ENCODE results near the gene DYNLT3. TPM values are rescaled to one million over a fixed set of nuclear protein-coding genes. Genes with fewer than 3 reads are reported as not detected.

DYNLT3 gene
- total and polyA plus RNA-seq, 5 donors: 19.9 to 33.9 (median 22.5) TPM

DNA sequence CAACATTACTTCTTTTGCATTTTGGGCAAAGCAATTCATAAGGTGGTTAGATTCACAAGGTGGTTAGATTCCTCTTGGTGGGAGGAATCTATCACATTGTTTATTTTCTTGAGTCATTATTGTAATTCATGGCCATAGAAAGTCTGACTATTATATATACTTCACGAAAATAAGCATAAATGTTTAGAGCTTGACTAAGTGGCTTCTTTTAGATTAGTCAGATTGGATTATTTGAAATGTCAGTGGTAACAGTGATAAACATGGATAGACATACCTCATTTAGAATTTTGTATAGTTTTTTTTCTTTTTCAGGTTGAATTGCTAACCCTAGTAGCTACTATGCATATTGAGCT, 24.9 kb upstream of the DYNLT3 start:
- Histone ChIP-seq H3K4me3 (ENCODE audit: low read length) (no peak overlapping the region), H3K27me3 (ENCODE audit: control insufficient read depth, insufficient read depth) (no peaks in the 10 kb centered on the region), H3K9me3 (ENCODE audit: control insufficient read depth, low read length) (no peaks in the 10 kb centered on the region), H3K27ac (ENCODE audit: low read length) (no peak overlapping the region), H3K4me1 (ENCODE audit: control insufficient read depth, insufficient read depth, low read length) (no peaks in the 10 kb centered on the region)
- no peak for ATAC-seq
- DNase-seq: no peak
- WGBS: 79% methylated on average over 1 of the region's 1 CpG
- intact Hi-C loops (cut with DNase I): no loop called here

DNA sequence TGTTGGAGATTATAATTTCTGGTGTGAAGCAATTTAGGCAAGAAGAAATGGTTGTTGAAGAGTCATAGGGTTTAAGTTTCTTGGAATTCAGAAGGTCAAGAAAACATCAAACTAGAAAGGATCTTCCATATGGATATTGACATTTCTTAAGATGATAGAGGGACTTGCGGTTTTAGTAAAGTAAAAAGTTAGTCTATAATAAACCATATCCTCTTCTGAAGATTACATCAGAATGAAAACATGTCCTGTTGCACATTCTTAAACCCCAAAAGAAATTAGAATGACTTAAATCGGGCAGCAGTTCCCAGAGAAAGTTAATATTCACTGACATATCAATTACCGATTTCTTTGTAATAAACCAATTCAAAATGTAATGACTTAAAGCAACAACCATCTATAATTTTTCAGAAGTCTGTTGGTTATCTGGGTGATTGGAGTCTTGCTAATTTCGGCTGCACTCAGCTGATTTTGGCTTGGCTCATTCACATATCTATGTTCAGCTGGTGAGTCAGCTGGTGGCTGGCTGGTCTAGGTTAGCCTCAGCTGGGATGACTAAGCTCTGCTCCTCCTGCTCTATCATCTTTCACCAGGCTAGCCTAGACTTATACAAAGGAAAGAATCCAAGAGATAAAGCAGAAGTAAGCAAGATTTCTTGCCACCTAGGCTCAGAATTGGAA, 24.4 kb upstream of the DYNLT3 start:
- no peak overlapping the region for H3K27ac ChIP-seq (ENCODE audit: low read length)

DNA sequence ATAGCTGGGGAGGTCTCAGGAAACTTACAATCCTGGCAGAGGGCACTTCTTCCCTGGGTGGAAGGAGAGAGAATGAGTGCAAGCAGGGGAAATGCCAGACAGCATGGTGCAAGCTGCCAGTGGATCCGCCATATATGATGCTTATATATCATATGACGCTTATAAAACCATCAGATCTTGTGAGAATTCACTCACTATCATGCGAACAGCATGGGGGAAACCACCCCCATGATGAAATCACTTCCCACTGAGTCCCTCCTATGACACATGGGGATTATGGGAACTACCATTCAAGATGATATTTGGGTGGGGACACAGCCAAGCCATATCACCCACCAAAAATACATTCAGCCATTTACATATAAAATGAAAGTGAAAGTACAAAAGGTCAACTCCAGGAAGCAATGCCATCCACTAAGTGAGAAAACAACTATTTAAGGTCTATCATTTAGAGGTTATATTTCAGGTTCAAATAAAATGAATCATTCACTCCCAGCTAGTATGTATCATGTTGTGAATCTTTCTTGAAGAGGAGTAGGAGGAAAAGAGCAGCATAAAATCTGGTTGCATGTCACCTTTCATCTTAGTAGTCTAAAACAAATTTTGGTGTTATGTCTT, 20.3 kb upstream of the DYNLT3 start:
- Histone ChIP-seq H3K4me1 (ENCODE audit: control insufficient read depth, insufficient read depth, low read length) (no peaks in the 10 kb centered on the region), H3K4me3 (ENCODE audit: low read length) (no peak overlapping the region), H3K27me3 (ENCODE audit: control insufficient read depth, insufficient read depth) (no peaks in the 10 kb centered on the region), H3K27ac (ENCODE audit: low read length) (no peak overlapping the region), H3K9me3 (ENCODE audit: control insufficient read depth, low read length) (no peaks in the 10 kb centered on the region)
- DNase-seq (no peak), ATAC-seq (no peak)
- intact Hi-C loops (cut with DNase I): no loop called here
- WGBS: 92% methylated on average over 3 of the region's 3 CpGs

More for the DNA sequence above, 24.4 kb upstream of the DYNLT3 start:
- Histone ChIP-seq H3K4me3 (ENCODE audit: low read length) (no peak overlapping the region), H3K9me3 (ENCODE audit: control insufficient read depth, low read length) (no peaks in the 10 kb centered on the region), H3K27me3 (ENCODE audit: control insufficient read depth, insufficient read depth) (no peaks in the 10 kb centered on the region), H3K4me1 (ENCODE audit: control insufficient read depth, insufficient read depth, low read length) (no peaks in the 10 kb centered on the region)
- WGBS: 62% methylated on average over 4 of the region's 4 CpGs
- ATAC-seq (peak in 1 of 2 donors; percentile 79), DNase-seq (peak in 1 of 3 donors; percentile 30)
- intact Hi-C loops (cut with DNase I): no loop called here

DNA sequence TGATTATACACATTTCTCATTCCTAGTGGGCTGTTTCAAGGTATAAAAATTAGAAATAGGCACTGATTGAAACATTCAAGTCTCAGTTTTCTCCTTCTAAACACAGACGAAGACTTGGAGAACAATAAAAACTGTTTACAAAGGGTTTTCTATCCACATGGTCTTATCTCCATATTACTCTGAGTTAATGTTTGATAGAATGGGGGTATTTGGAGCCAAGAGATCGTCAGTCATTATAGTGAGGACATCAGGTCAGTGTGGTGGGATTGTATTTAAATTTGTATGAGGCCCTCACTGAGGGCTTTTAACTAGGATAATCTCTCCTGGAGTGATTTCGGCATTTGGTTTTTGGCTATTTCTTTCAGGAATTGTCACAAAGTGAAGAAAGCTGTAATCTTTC, 16.4 kb upstream of the DYNLT3 start:
- no peak for ATAC-seq
- 77% methylated on average over 3 of the region's 3 CpGs for WGBS
- no peaks in the 10 kb centered on the region for H3K4me1 ChIP-seq (ENCODE audit: control insufficient read depth, insufficient read depth, low read length)
- DNase-seq: no peak
- no peaks in the 10 kb centered on the region for H3K27me3 ChIP-seq (ENCODE audit: control insufficient read depth, insufficient read depth)
- H3K27ac ChIP-seq (ENCODE audit: low read length): no peak overlapping the region
- intact Hi-C loops (cut with DNase I): no loop called here
- no peak overlapping the region for H3K4me3 ChIP-seq (ENCODE audit: low read length)
- no peaks in the 10 kb centered on the region for H3K9me3 ChIP-seq (ENCODE audit: control insufficient read depth, low read length)

DNA sequence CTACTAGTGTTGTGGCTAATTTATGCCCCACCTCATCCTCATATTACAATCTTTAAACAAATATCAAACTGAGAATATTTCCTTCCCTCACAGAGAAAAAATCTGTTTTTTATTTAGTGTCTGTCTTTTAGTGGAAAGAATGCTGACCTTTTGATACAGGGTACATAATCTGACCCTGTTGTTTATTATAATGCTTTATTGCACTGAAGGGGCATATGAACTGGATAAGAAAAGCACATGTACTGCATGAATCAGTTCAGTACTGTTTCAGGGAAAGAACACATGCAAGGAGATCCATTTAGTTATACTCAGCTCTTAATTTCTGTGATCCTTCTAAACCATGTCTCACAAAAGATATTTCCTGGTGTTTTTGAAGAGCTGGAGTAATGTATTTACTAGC, 15.5 kb upstream of the DYNLT3 start:
- H3K9me3 ChIP-seq (ENCODE audit: control insufficient read depth, low read length): no peaks in the 10 kb centered on the region
- intact Hi-C loops (cut with DNase I): no loop called here
- ATAC-seq: no peak

DNA sequence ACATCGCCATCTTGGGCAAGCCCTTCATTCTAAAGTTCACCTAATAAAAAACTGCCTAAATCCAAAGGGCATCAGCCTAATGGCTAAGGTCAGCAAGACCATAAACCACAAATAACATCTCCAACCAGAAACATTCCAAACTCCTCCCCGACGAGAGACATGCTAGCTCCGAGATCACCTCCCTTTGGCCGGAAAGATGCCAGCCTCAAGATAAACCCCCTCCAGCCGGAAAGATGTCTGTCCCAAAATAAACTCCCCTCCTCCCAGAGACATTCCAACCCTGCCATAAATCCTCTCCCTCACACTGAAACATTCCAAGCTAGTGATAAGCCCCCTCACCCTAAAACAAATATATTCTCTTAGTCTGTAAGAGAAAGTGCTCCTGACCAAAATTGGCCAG, 13.3 kb upstream of the DYNLT3 start:
- no peak for DNase-seq
- no peak overlapping the region for H3K4me3 ChIP-seq (ENCODE audit: low read length)
- H3K27me3 ChIP-seq (ENCODE audit: control insufficient read depth, insufficient read depth): no peaks in the 10 kb centered on the region
- H3K9me3 ChIP-seq (ENCODE audit: control insufficient read depth, low read length): no peaks in the 10 kb centered on the region
- no peak for ATAC-seq
- 25% methylated on average over 6 of the region's 6 CpGs for whole genome bisulfite sequencing
- intact Hi-C loops (cut with DNase I): no loop called here
- H3K27ac ChIP-seq (ENCODE audit: low read length): no peak overlapping the region
- H3K4me1 ChIP-seq (ENCODE audit: control insufficient read depth, insufficient read depth, low read length): no peaks in the 10 kb centered on the region

More for the DNA sequence above, 15.5 kb upstream of the DYNLT3 start:
- Histone ChIP-seq H3K27ac (ENCODE audit: low read length) (no peak overlapping the region), H3K4me1 (ENCODE audit: control insufficient read depth, insufficient read depth, low read length) (no peaks in the 10 kb centered on the region), H3K4me3 (ENCODE audit: low read length) (no peak overlapping the region), H3K27me3 (ENCODE audit: control insufficient read depth, insufficient read depth) (no peaks in the 10 kb centered on the region)
- DNase-seq: no peak

DNA sequence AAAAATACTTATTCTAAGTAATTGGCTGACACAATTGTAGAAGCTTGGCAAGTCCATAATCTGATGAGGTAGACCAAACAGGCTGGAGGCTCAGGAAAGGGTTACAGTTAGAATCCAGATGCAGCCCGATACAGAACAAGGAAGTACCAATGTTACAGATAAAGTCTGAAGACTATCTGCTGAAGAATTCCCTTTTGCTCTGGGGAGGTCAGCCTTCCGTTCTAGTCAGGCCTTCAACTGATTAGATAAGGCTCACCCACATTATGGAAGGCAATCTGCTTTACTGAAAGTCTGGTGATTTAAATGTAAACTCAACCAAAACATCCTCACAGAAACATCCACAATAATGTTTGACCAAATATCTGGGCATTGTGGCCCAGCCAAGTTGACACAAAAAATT, 7.4 kb upstream of the DYNLT3 start:
- 18% methylated on average over 2 of the region's 2 CpGs for WGBS

DNA sequence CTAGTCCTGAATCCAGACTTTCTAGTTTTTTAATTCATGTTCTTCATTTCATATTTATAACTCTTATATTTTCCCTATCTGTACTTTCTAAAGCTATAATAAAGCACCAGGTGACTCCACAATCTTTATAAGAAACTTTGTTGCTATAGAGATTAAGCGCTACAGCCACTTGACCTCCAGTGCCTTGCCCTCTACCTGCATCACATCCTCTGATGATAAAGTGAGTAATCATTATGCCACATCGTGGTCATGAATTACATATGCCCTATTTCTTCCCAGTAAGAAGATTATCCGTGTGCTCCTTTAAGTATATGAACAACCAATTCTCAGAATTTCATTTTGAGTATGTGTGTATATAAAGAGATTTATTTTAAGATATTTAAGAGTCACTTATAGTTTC, 6.8 kb upstream of the DYNLT3 start:
- Histone ChIP-seq H3K9me3 (ENCODE audit: control insufficient read depth, low read length) (no peaks in the 10 kb centered on the region), H3K4me1 (ENCODE audit: control insufficient read depth, insufficient read depth, low read length) (no peaks in the 10 kb centered on the region), H3K27me3 (ENCODE audit: control insufficient read depth, insufficient read depth) (no peaks in the 10 kb centered on the region), H3K4me3 (ENCODE audit: low read length) (no peak overlapping the region), H3K27ac (ENCODE audit: low read length) (no peak overlapping the region)
- no peak for ATAC-seq
- 71% methylated on average over 3 of the region's 3 CpGs for WGBS
- no peak for DNase-seq
- intact Hi-C loops (cut with DNase I): no loop called here

More for the DNA sequence above, 7.4 kb upstream of the DYNLT3 start:
- Histone ChIP-seq H3K27me3 (ENCODE audit: control insufficient read depth, insufficient read depth) (no peaks in the 10 kb centered on the region), H3K9me3 (ENCODE audit: control insufficient read depth, low read length) (no peaks in the 10 kb centered on the region), H3K27ac (ENCODE audit: low read length) (no peak overlapping the region), H3K4me1 (ENCODE audit: control insufficient read depth, insufficient read depth, low read length) (no peaks in the 10 kb centered on the region), H3K4me3 (ENCODE audit: low read length) (no peak overlapping the region)
- intact Hi-C loops (cut with DNase I): no loop called here
- no peak for ATAC-seq
- no peak for DNase-seq

DNA sequence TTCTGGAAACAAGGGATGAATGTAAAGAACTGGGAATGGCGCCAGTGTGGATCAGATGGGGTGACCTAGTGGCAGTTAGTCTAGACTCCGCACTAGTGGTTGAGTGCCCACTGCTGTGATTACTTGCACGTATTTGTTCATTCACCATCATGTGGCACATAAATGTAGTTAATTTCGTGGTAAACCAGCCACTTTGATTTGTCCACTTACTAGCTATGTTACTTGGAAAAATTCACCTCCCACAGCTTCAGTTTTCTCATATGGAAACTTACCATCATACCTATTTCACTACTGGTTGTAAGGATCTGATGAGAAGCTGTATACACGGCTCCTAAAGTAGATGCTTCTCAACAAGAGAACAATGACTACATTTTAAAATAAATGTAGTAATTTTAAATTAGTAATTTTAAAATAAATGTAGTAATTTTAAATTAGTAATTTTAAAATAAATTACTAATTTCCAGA, 394 bp upstream of the DYNLT3 start:
- DNase-seq (no peak), ATAC-seq (no peak)
- Histone ChIP-seq H3K4me3 (ENCODE audit: low read length) (peak overlapping the region; percentile 94), H3K9me3 (ENCODE audit: control insufficient read depth, low read length) (no peaks in the 10 kb centered on the region), H3K4me1 (ENCODE audit: control insufficient read depth, insufficient read depth, low read length) (no peaks in the 10 kb centered on the region), H3K27me3 (ENCODE audit: control insufficient read depth, insufficient read depth) (no peaks in the 10 kb centered on the region), H3K27ac (ENCODE audit: low read length) (peak overlapping the region; percentile 23)
- intact Hi-C loops (cut with DNase I): no loop called here
- 12% methylated on average over 5 of the region's 5 CpGs for WGBS

DNA sequence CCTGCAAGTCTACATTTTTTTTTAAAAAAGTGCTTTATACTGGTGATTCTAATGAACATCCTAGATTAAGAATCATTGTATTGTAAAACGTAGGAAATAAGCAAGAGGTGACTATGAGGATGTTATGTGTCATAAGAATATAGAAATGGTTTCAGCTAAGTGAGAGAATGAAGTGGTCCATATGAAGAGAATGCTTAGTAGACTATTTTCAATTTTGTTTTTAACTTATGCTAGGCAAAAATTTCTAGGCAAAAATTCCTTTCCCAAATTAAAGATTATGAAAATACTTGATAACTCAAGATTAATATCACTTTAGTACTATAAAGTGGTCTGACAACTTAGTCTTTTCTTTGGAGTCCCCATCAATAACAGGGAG, 825 bp downstream of the DYNLT3 start:
- Histone ChIP-seq H3K4me1 (ENCODE audit: control insufficient read depth, insufficient read depth, low read length) (no peaks in the 10 kb centered on the region), H3K4me3 (ENCODE audit: low read length) (peak overlapping the region; percentile 94), H3K27me3 (ENCODE audit: control insufficient read depth, insufficient read depth) (no peaks in the 10 kb centered on the region), H3K27ac (ENCODE audit: low read length) (no peak overlapping the region), H3K9me3 (ENCODE audit: control insufficient read depth, low read length) (no peaks in the 10 kb centered on the region)
- intact Hi-C loops (cut with DNase I): no loop called here
- DNase-seq (no peak), ATAC-seq (no peak)
- WGBS: 30% methylated on average over 1 of the region's 1 CpG

DNA sequence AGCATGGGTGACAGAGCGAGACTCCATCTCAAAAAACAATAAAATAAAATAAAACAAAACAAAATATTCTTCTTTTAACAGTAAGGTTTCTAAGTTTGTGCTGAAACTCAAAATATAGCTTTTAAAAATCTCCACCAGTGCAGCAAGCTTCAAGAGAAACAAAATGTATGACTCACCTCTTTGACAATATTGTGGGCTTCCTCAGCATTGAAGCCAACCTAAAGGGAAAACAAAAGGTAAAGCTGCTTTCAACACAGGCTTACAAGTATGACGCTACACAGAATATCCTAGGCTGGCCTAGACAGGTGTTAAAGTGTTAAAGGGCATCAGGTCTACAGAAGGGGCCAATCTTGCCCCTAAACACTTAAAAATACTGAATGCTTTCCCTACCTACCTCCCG, 1.2 kb downstream of the DYNLT3 start:
- ATAC-seq (no peak), DNase-seq (no peak)
- Histone ChIP-seq H3K9me3 (ENCODE audit: control insufficient read depth, low read length) (no peaks in the 10 kb centered on the region), H3K27me3 (ENCODE audit: control insufficient read depth, insufficient read depth) (no peaks in the 10 kb centered on the region), H3K4me3 (ENCODE audit: low read length) (no peak overlapping the region), H3K4me1 (ENCODE audit: control insufficient read depth, insufficient read depth, low read length) (no peaks in the 10 kb centered on the region), H3K27ac (ENCODE audit: low read length) (no peak overlapping the region)
- WGBS: 81% methylated on average over 3 of the region's 3 CpGs
- intact Hi-C loops (cut with DNase I): no loop called here

DNA sequence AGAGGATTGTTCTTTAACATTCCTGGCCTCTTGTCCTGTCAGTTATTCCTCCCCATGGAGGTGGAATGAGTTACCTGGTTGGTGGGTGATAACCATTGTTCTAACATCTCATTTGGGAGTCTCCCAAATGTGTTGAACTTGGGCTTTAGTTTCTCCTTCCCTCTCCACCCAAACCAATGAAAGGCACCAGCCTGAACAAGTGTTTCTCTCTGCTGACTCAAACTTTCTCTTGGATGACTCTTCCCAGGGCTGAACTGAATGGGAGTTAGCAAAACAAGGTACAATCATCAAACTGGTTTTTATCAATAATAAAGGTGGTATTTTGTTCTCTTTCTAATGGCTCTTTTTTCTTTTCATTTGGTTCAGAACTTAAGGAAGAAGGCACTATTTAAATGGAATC, 2.7 kb downstream of the DYNLT3 start:
- no peaks in the 10 kb centered on the region for H3K9me3 ChIP-seq (ENCODE audit: control insufficient read depth, low read length)
- no peak overlapping the region for H3K4me3 ChIP-seq (ENCODE audit: low read length)
- H3K27ac ChIP-seq (ENCODE audit: low read length): no peak overlapping the region
- DNase-seq (no peak), ATAC-seq (no peak)
- H3K4me1 ChIP-seq (ENCODE audit: control insufficient read depth, insufficient read depth, low read length): no peaks in the 10 kb centered on the region
- no peaks in the 10 kb centered on the region for H3K27me3 ChIP-seq (ENCODE audit: control insufficient read depth, insufficient read depth)
- intact Hi-C loops (cut with DNase I): no loop called here
